K562 (cell line): ENCODE results near the gene FKBP1B. TPM values are rescaled to one million over a fixed set of nuclear protein-coding genes. Genes with fewer than 3 reads are reported as not detected.

ENCODE experiments used
- C11orf30 ChIP-seq: fragments of 450-650 bp; IDR thresholded peaks from 2 replicates; pipeline ENCODE4 v1.6.1; 2016; ENCODE audit warnings: low read depth, mild to moderate bottlenecking
- CC2D1A ChIP-seq: fragments of 450-650 bp; IDR thresholded peaks from 2 replicates; pipeline ENCODE4 v1.6.1; 2017; ENCODE audit warnings: mild to moderate bottlenecking
- CREB3L1 ChIP-seq: fragments of 450-650 bp; IDR thresholded peaks from 2 replicates; pipeline ENCODE4 v1.6.1; 2014; ENCODE audit warnings: low read depth, mild to moderate bottlenecking, moderate library complexity, borderline replicate concordance
- CREBBP ChIP-seq: IDR thresholded peaks from one replicate; pipeline ENCODE4 v1.6.1; 2012; ENCODE audit warnings: low read depth, mild to moderate bottlenecking, control low read depth, inconsistent platforms, low read length
- E2F6 ChIP-seq, 2 experiments: IDR thresholded peaks; 2 replicates each; pipeline ENCODE4 v1.6.1; 2011; ENCODE audit warnings: borderline replicate concordance in 1 of 2, control low read depth in 1 of 2, low read depth in 1 of 2, low read length in 1 of 2, mild to moderate bottlenecking in 1 of 2, mixed read lengths in 1 of 2, moderate library complexity in 1 of 2; ENCODE audit not compliant: insufficient read depth in 1 of 2, insufficient read length in 1 of 2, poor library complexity in 1 of 2, severe bottlenecking in 1 of 2; ENCODE audit errors: extremely low read depth in 1 of 2
- EP400 ChIP-seq: fragments of 450-650 bp; IDR thresholded peaks from 2 replicates; pipeline ENCODE4 v1.6.1; 2017; ENCODE audit warnings: antibody characterized with exemption, mild to moderate bottlenecking, moderate library complexity
- HDAC1 ChIP-seq, 2 experiments: fragments of 450-650 bp; IDR thresholded peaks; 2 replicates each; pipeline ENCODE4 v1.6.1; 2016 to 2017; ENCODE audit warnings: inconsistent platforms in 1 of 2, mild to moderate bottlenecking in 1 of 2, moderate library complexity in 1 of 2
- L3MBTL2 ChIP-seq: fragments of 450-650 bp; IDR thresholded peaks from 2 replicates; pipeline ENCODE4 v1.6.1; 2016; ENCODE audit warnings: mild to moderate bottlenecking, moderate library complexity
- MTF1 ChIP-seq: fragments of 250-450 bp; sonication (Bioruptor Pico); IDR thresholded peaks from 2 replicates; pipeline ENCODE4 v1.9.0; 2021; ENCODE audit warnings: moderate library complexity, mild to moderate bottlenecking, inconsistent platforms, borderline replicate concordance
- NCOA1 ChIP-seq: fragments of 450-650 bp; IDR thresholded peaks from 2 replicates; pipeline ENCODE4 v1.6.1; 2016; ENCODE audit warnings: low read depth
- RBM34 ChIP-seq: fragments of 200-400 bp; formaldehyde crosslinking; IDR thresholded peaks from 2 replicates; pipeline ENCODE4 v1.6.1; 2018; ENCODE audit warnings: low read length, borderline replicate concordance; ENCODE audit not compliant: insufficient read depth
- RCOR1 ChIP-seq, 2 experiments: IDR thresholded peaks; 2 replicates each; pipeline ENCODE4 v1.6.1; 2012; ENCODE audit warnings: low read depth in 2 of 2, low read length in 2 of 2, borderline replicate concordance in 1 of 2, improper control_type of control experiment in 1 of 2
- SREBF1 ChIP-seq: fragments of 150-350 bp; IDR thresholded peaks from 2 replicates; pipeline ENCODE4 v1.6.1; 2014; ENCODE audit warnings: antibody characterized with exemption, low read depth, low read length, borderline replicate concordance
- polyA plus RNA-seq, 8 experiments: library from polyadenylated mRNA; depleted of rRNA in 4 of 8; stranded (reverse) in 5 of 8; unstranded in 3 of 8; fragments of >200 nt; fragmentation: Nextera tagmentation in 2 of 8; fragmentation: Illumina TruSeq in 1 of 8; extraction: Ambion mirVana in 2 of 8; extraction: Trizol in 1 of 8; gene quantifications; 2 replicates each; pipeline versions ENCODE4 v1.2.1 to v1.2.3, GENCODE V29; 2011 to 2014; ENCODE audit warnings: inconsistent platforms in 1 of 8, missing spikeins in 1 of 8
- total RNA-seq, 7 experiments: library from RNA; depleted of rRNA in 6 of 7; stranded (reverse); fragments of >200 nt in 6 of 7; fragmentation: Illumina TruSeq in 2 of 7; extraction: Trizol in 2 of 7; gene quantifications; 2 replicates each; pipeline versions ENCODE4 v1.2.1 to v1.2.3, GENCODE V29; 2011 to 2021; ENCODE audit warnings: low replicate concordance in 1 of 7
- TF ChIP-seq, protein P1 (sequence below): fragments of 450-650 bp; IDR thresholded peaks from 2 replicates; pipeline ENCODE4 v1.6.1; 2017; ENCODE audit warnings: antibody characterized with exemption, mild to moderate bottlenecking
- TF ChIP-seq, protein P2 (sequence below): fragments of 200-800 bp; sonication (Bioruptor generic); IDR thresholded peaks from 2 replicates; pipeline ENCODE4 v1.6.1; 2017; ENCODE audit warnings: missing genetic modification characterization, missing compliant biosample characterization
- TF ChIP-seq, protein P3 (sequence below): sonication (generic); formaldehyde crosslinking; IDR thresholded peaks from 2 replicates; pipeline ENCODE4 v1.8.0; 2022; ENCODE audit warnings: missing genetic modification reagents, mild to moderate bottlenecking, borderline replicate concordance

Gene FKBP1B
- total and polyA plus RNA-seq, 9 of the 15 experiments (the other 6 are each of a cell fraction or from before 2014, with no cell fraction given): 0.58 to 9.4 (median 1.6) TPM

- TF ChIP-seq HDAC1 (IDR thresholded peaks at IDR 0.05) (0 out of 4 replicates have a peak, but pooled peaks of 1 of the 2 experiments have one; percentile 22), CREB3L1 (peak; percentile 40; the same call in 1 of the 2 replicates), CC2D1A (no peak), RCOR1 (IDR thresholded peaks at IDR 0.05; ENCODE audit: borderline replicate concordance in 1 of 2, low read depth in 2 of 2, low read length in 2 of 2) (no peak), L3MBTL2 (0 out of 2 replicates have a peak, but pooled peaks have one; percentile 1), E2F6 (IDR thresholded peaks at IDR 0.05; ENCODE audit: borderline replicate concordance in 1 of 2, extremely low read depth in 1 of 2, insufficient read depth in 1 of 2, insufficient read length in 1 of 2, low read depth in 1 of 2, low read length in 1 of 2, poor library complexity in 1 of 2, severe bottlenecking in 1 of 2) (peak; percentile 0 to 2), MTF1 (no peak), EP400 (peak; percentile 1), C11orf30 (no peak), RBM34 (no peak), SREBF1 (no peak), NCOA1 (no peak), CREBBP (no peak)
- TF ChIP-seq, protein P1, sequence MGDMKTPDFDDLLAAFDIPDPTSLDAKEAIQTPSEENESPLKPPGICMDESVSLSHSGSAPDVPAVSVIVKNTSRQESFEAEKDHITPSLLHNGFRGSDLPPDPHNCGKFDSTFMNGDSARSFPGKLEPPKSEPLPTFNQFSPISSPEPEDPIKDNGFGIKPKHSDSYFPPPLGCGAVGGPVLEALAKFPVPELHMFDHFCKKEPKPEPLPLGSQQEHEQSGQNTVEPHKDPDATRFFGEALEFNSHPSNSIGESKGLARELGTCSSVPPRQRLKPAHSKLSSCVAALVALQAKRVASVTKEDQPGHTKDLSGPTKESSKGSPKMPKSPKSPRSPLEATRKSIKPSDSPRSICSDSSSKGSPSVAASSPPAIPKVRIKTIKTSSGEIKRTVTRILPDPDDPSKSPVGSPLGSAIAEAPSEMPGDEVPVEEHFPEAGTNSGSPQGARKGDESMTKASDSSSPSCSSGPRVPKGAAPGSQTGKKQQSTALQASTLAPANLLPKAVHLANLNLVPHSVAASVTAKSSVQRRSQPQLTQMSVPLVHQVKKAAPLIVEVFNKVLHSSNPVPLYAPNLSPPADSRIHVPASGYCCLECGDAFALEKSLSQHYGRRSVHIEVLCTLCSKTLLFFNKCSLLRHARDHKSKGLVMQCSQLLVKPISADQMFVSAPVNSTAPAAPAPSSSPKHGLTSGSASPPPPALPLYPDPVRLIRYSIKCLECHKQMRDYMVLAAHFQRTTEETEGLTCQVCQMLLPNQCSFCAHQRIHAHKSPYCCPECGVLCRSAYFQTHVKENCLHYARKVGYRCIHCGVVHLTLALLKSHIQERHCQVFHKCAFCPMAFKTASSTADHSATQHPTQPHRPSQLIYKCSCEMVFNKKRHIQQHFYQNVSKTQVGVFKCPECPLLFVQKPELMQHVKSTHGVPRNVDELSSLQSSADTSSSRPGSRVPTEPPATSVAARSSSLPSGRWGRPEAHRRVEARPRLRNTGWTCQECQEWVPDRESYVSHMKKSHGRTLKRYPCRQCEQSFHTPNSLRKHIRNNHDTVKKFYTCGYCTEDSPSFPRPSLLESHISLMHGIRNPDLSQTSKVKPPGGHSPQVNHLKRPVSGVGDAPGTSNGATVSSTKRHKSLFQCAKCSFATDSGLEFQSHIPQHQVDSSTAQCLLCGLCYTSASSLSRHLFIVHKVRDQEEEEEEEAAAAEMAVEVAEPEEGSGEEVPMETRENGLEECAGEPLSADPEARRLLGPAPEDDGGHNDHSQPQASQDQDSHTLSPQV: no peak
- TF ChIP-seq, protein P2, sequence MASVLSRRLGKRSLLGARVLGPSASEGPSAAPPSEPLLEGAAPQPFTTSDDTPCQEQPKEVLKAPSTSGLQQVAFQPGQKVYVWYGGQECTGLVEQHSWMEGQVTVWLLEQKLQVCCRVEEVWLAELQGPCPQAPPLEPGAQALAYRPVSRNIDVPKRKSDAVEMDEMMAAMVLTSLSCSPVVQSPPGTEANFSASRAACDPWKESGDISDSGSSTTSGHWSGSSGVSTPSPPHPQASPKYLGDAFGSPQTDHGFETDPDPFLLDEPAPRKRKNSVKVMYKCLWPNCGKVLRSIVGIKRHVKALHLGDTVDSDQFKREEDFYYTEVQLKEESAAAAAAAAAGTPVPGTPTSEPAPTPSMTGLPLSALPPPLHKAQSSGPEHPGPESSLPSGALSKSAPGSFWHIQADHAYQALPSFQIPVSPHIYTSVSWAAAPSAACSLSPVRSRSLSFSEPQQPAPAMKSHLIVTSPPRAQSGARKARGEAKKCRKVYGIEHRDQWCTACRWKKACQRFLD (CRISPR knock-in tag): no peak
- TF ChIP-seq, protein P3, sequence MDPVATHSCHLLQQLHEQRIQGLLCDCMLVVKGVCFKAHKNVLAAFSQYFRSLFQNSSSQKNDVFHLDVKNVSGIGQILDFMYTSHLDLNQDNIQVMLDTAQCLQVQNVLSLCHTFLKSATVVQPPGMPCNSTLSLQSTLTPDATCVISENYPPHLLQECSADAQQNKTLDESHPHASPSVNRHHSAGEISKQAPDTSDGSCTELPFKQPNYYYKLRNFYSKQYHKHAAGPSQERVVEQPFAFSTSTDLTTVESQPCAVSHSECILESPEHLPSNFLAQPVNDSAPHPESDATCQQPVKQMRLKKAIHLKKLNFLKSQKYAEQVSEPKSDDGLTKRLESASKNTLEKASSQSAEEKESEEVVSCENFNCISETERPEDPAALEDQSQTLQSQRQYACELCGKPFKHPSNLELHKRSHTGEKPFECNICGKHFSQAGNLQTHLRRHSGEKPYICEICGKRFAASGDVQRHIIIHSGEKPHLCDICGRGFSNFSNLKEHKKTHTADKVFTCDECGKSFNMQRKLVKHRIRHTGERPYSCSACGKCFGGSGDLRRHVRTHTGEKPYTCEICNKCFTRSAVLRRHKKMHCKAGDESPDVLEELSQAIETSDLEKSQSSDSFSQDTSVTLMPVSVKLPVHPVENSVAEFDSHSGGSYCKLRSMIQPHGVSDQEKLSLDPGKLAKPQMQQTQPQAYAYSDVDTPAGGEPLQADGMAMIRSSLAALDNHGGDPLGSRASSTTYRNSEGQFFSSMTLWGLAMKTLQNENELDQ: 0 out of 2 replicates have a peak, but pooled peaks have one; percentile 14
Observed at GRCh38 chr2:24047703-24048033, 1.9 kb upstream of the FKBP1B start (continued).
